ENCODE measurements around the gene NCKAP5L.

The NCKAP5L gene

GRCh38 chr12:49867570-49868341 is 39.5 kb upstream of the NCKAP5L start:
- Histone ChIP-seq H3K9me3 (ENCODE audit: control insufficient read depth, low read length) (no peaks in the 10 kb centered on the region), H3K14ac (ENCODE audit: low read length in 2 of 2) (peak overlapping the region in 1 of 2 experiments; percentile 14)

GRCh38 chr12:49866859-49867569 is 38.8 kb upstream of the NCKAP5L start:
- Histone ChIP-seq H3K4ac (ENCODE audit: low read depth in 1 of 2, low read length in 2 of 2) (peak overlapping the region in 1 of 2 experiments; percentile 30), H3K4me2 (ENCODE audit: low read length, poor library complexity, severe bottlenecking) (no peak overlapping the region), H3K36me3 (ENCODE audit: control insufficient read depth in 1 of 2, insufficient read depth in 2 of 2, low read depth in 1 of 2, low read length in 2 of 2) (no peaks in the 10 kb centered on the region), H3K23ac (ENCODE audit: low read length in 2 of 2) (no peak overlapping the region), H2BK5ac (ENCODE audit: low read depth, low read length, poor library complexity, severe bottlenecking) (no peak overlapping the region), H3K79me1 (replicated peaks; ENCODE audit: low read length, poor library complexity, severe bottlenecking) (no peaks in the 10 kb centered on the region), H2AFZ (ENCODE audit: low read depth, low read length) (peak overlapping the region; percentile 48), H3K9me3 (ENCODE audit: control insufficient read depth, low read length) (no peaks in the 10 kb centered on the region), H3K18ac (ENCODE audit: low read depth in 1 of 2, low read length in 2 of 2) (peak overlapping the region in 1 of 2 experiments; percentile 83), H3K27me3 (ENCODE audit: control insufficient read depth in 1 of 2, insufficient read depth in 1 of 2, low read length in 2 of 2) (peaks cover 22 to 34% of the 10 kb centered on the region in 2 experiments), H3K27ac (ENCODE audit: low read length, poor library complexity, severe bottlenecking) (no peak overlapping the region), H2AK5ac (ENCODE audit: low read length, severe bottlenecking) (no peak overlapping the region), H2BK120ac (ENCODE audit: low read depth, low read length) (no peak overlapping the region), H3K4me1 (ENCODE audit: control insufficient read depth, insufficient read depth, low read depth, low read length) (peaks cover 12% of the 10 kb centered on the region), H3K4me3 (ENCODE audit: insufficient read depth in 1 of 2, low read depth in 1 of 2, low read length in 2 of 2) (no peak overlapping the region), H3K9ac (ENCODE audit: low read length) (peak overlapping the region; percentile 72), H2BK12ac (ENCODE audit: low read length in 2 of 2) (peak overlapping the region; percentile 28 to 85), H4K91ac (ENCODE audit: low read length) (peak overlapping the region; percentile 25), H4K8ac (ENCODE audit: low read length) (peak overlapping the region; percentile 65), H3K14ac (ENCODE audit: low read length in 2 of 2) (no peak overlapping the region), H2BK15ac (ENCODE audit: low read depth, poor library complexity, severe bottlenecking) (peak overlapping the region; percentile 53)
- WGBS, result 40% methylated on average over 17 of the region's 19 CpGs
- peak; percentile 64 for DNase-seq

More at GRCh38 chr12:49867570-49868341, 39.5 kb upstream of the NCKAP5L start:
- WGBS, result 66% methylated on average over 9 of the region's 11 CpGs
- Histone ChIP-seq H2AK5ac (ENCODE audit: low read length, severe bottlenecking) (no peak overlapping the region), H3K4me1 (ENCODE audit: control insufficient read depth, insufficient read depth, low read depth, low read length) (peaks cover 12% of the 10 kb centered on the region), H3K18ac (ENCODE audit: low read depth in 1 of 2, low read length in 2 of 2) (peak overlapping the region; percentile 49 to 83), H3K4me3 (ENCODE audit: insufficient read depth in 1 of 2, low read depth in 1 of 2, low read length in 2 of 2) (no peak overlapping the region), H2BK120ac (ENCODE audit: low read depth, low read length) (no peak overlapping the region), H2AFZ (ENCODE audit: low read depth, low read length) (no peak overlapping the region), H3K4me2 (ENCODE audit: low read length, poor library complexity, severe bottlenecking) (no peak overlapping the region), H4K8ac (ENCODE audit: low read length) (peak overlapping the region; percentile 89), H3K9ac (ENCODE audit: low read length) (peak overlapping the region; percentile 72), H2BK12ac (ENCODE audit: low read length in 2 of 2) (peak overlapping the region; percentile 65 to 91), H2BK5ac (ENCODE audit: low read depth, low read length, poor library complexity, severe bottlenecking) (no peak overlapping the region), H2BK15ac (ENCODE audit: low read depth, poor library complexity, severe bottlenecking) (peak overlapping the region; percentile 53), H3K27ac (ENCODE audit: low read length, poor library complexity, severe bottlenecking) (no peak overlapping the region), H4K91ac (ENCODE audit: low read length) (peak overlapping the region; percentile 44), H3K27me3 (ENCODE audit: control insufficient read depth in 1 of 2, insufficient read depth in 1 of 2, low read length in 2 of 2) (peaks cover 22 to 34% of the 10 kb centered on the region in 2 experiments), H3K4ac (ENCODE audit: low read depth in 1 of 2, low read length in 2 of 2) (peak overlapping the region in 1 of 2 experiments; percentile 72), H3K23ac (ENCODE audit: low read length in 2 of 2) (no peak overlapping the region), H3K79me1 (replicated peaks; ENCODE audit: low read length, poor library complexity, severe bottlenecking) (no peaks in the 10 kb centered on the region), H3K36me3 (ENCODE audit: control insufficient read depth in 1 of 2, insufficient read depth in 2 of 2, low read depth in 1 of 2, low read length in 2 of 2) (no peaks in the 10 kb centered on the region)
- peak; percentile 43 for DNase-seq

- no peaks in the 10 kb centered on the region for H3K79me1 ChIP-seq (replicated peaks; ENCODE audit: low read length, poor library complexity, severe bottlenecking)
- H3K27ac ChIP-seq (ENCODE audit: low read length, poor library complexity, severe bottlenecking), result no peak overlapping the region
- peaks cover 22 to 34% of the 10 kb centered on the region in 2 experiments for H3K27me3 ChIP-seq (ENCODE audit: control insufficient read depth in 1 of 2, insufficient read depth in 1 of 2, low read length in 2 of 2)
- no peak overlapping the region for H3K9ac ChIP-seq (ENCODE audit: low read length)
- H3K23ac ChIP-seq (ENCODE audit: low read length in 2 of 2), result no peak overlapping the region
- no peaks in the 10 kb centered on the region for H3K9me3 ChIP-seq (ENCODE audit: control insufficient read depth, low read length)
- H3K18ac ChIP-seq (ENCODE audit: low read depth in 1 of 2, low read length in 2 of 2), result no peak overlapping the region
- no peaks in the 10 kb centered on the region for H3K36me3 ChIP-seq (ENCODE audit: control insufficient read depth in 1 of 2, insufficient read depth in 2 of 2, low read depth in 1 of 2, low read length in 2 of 2)
- no peak for DNase-seq
- WGBS, result 95% methylated on average over 8 of the region's 8 CpGs
- H3K4me2 ChIP-seq (ENCODE audit: low read length, poor library complexity, severe bottlenecking), result no peak overlapping the region
- H2BK120ac ChIP-seq (ENCODE audit: low read depth, low read length), result no peak overlapping the region
- H3K4ac ChIP-seq (ENCODE audit: low read depth in 1 of 2, low read length in 2 of 2), result no peak overlapping the region
- peaks cover 12% of the 10 kb centered on the region for H3K4me1 ChIP-seq (ENCODE audit: control insufficient read depth, insufficient read depth, low read depth, low read length)
- no peak overlapping the region for H2BK5ac ChIP-seq (ENCODE audit: low read depth, low read length, poor library complexity, severe bottlenecking)
- no peak overlapping the region for H3K4me3 ChIP-seq (ENCODE audit: insufficient read depth in 1 of 2, low read depth in 1 of 2, low read length in 2 of 2)
- no peak overlapping the region for H3K14ac ChIP-seq (ENCODE audit: low read length in 2 of 2)
- no peak overlapping the region for H4K8ac ChIP-seq (ENCODE audit: low read length)
- no peak overlapping the region for H2AK5ac ChIP-seq (ENCODE audit: low read length, severe bottlenecking)
- no peak overlapping the region for H2BK15ac ChIP-seq (ENCODE audit: low read depth, poor library complexity, severe bottlenecking)
- no peak overlapping the region for H2AFZ ChIP-seq (ENCODE audit: low read depth, low read length)
- no peak overlapping the region for H2BK12ac ChIP-seq (ENCODE audit: low read length in 2 of 2)
- peak overlapping the region; percentile 71 for H4K91ac ChIP-seq (ENCODE audit: low read length)
These were observed 37.5 kb upstream of the NCKAP5L start for GRCh38 chr12:49865782-49866135.

- Histone ChIP-seq H2BK5ac (ENCODE audit: low read depth, low read length, poor library complexity, severe bottlenecking) (no peak overlapping the region), H3K23ac (ENCODE audit: low read length in 2 of 2) (no peak overlapping the region)
- DNase-seq, result no peak
These were observed 37.0 kb upstream of the NCKAP5L start for GRCh38 chr12:49865109-49865781.

More at GRCh38 chr12:49865109-49865781, 37.0 kb upstream of the NCKAP5L start:
- Histone ChIP-seq H3K36me3 (ENCODE audit: control insufficient read depth in 1 of 2, insufficient read depth in 2 of 2, low read depth in 1 of 2, low read length in 2 of 2) (no peaks in the 10 kb centered on the region), H3K4me3 (ENCODE audit: insufficient read depth in 1 of 2, low read depth in 1 of 2, low read length in 2 of 2) (no peak overlapping the region), H2BK120ac (ENCODE audit: low read depth, low read length) (no peak overlapping the region), H3K27ac (ENCODE audit: low read length, poor library complexity, severe bottlenecking) (no peak overlapping the region), H3K27me3 (ENCODE audit: control insufficient read depth in 1 of 2, insufficient read depth in 1 of 2, low read length in 2 of 2) (peaks cover 22 to 34% of the 10 kb centered on the region in 2 experiments), H3K18ac (ENCODE audit: low read depth in 1 of 2, low read length in 2 of 2) (no peak overlapping the region), H2BK15ac (ENCODE audit: low read depth, poor library complexity, severe bottlenecking) (no peak overlapping the region), H4K91ac (ENCODE audit: low read length) (peak overlapping the region; percentile 18), H2AK5ac (ENCODE audit: low read length, severe bottlenecking) (no peak overlapping the region), H3K4me1 (ENCODE audit: control insufficient read depth, insufficient read depth, low read depth, low read length) (peaks cover 12% of the 10 kb centered on the region), H3K79me1 (replicated peaks; ENCODE audit: low read length, poor library complexity, severe bottlenecking) (no peaks in the 10 kb centered on the region), H3K9me3 (ENCODE audit: control insufficient read depth, low read length) (no peaks in the 10 kb centered on the region), H3K14ac (ENCODE audit: low read length in 2 of 2) (no peak overlapping the region), H2AFZ (ENCODE audit: low read depth, low read length) (no peak overlapping the region), H4K8ac (ENCODE audit: low read length) (no peak overlapping the region), H3K9ac (ENCODE audit: low read length) (no peak overlapping the region), H2BK12ac (ENCODE audit: low read length in 2 of 2) (no peak overlapping the region), H3K4me2 (ENCODE audit: low read length, poor library complexity, severe bottlenecking) (no peak overlapping the region), H3K4ac (ENCODE audit: low read depth in 1 of 2, low read length in 2 of 2) (no peak overlapping the region)
- 89% methylated on average over 12 of the region's 13 CpGs for WGBS

All from mesenchymal stem cell (in vitro differentiated cells and primary cell).